AG09319 (cell line): ENCODE results near the gene HNRNPF.

ENCODE experiments used
- DNase-seq: peaks from one replicate; pipeline ENCODE4 v3.0.0-alpha.2; 2010; ENCODE audit warnings: low read depth; ENCODE audit errors: extremely low read depth
- CTCF ChIP-seq: IDR thresholded peaks from 2 replicates; pipeline ENCODE4 v1.5.1; 2011; ENCODE audit warnings: low read depth, mild to moderate bottlenecking, inconsistent platforms, low read length, moderate library complexity

HNRNPF gene

GRCh38 chr10:43399320-43400310, 9.4 kb downstream of the HNRNPF start:
- DNase-seq, result no peak
- TF ChIP-seq CTCF, result no peak

GRCh38 chr10:43398939-43399319, 10.1 kb downstream of the HNRNPF start:
- no peak for DNase-seq
- TF ChIP-seq CTCF, result no peak

GRCh38 chr10:43396928-43397624, 11.9 kb downstream of the HNRNPF start:
- DNase-seq, result no peak
- TF ChIP-seq CTCF, result no peak

GRCh38 chr10:43396061-43396927, 12.7 kb downstream of the HNRNPF start:
- no peak for TF ChIP-seq CTCF
- DNase-seq, result no peak

- no peak for DNase-seq
- TF ChIP-seq CTCF, result no peak
Measured at GRCh38 chr10:43395571-43396060, 13.4 kb downstream of the HNRNPF start.

- TF ChIP-seq CTCF, result no peak
- DNase-seq, result no peak
Measured at GRCh38 chr10:43394868-43395267, 14.1 kb downstream of the HNRNPF start.
